ENCODE data around the gene PDE7B.
"Not testable (repeated sequence)": the region's sequence is repeated elsewhere in the genome, so short reads cannot be mapped to it uniquely, and the experiment has no call there.

Gene PDE7B

GRCh38 chr6:136108361-136108945 lies 257.0 kb downstream of the PDE7B start:
- DNase-seq (ENCODE audit: low spot score), result no peak

GRCh38 chr6:136111831-136112230 lies 260.3 kb downstream of the PDE7B start:
- no peak for DNase-seq (ENCODE audit: low spot score)

GRCh38 chr6:136112262-136112661 lies 260.8 kb downstream of the PDE7B start:
- DNase-seq (ENCODE audit: low spot score), result no peak

GRCh38 chr6:136113736-136114173 lies 262.3 kb downstream of the PDE7B start:
- DNase-seq (ENCODE audit: low spot score), result no peak

GRCh38 chr6:136114661-136115060 lies 263.2 kb downstream of the PDE7B start:
- DNase-seq (ENCODE audit: low spot score), result no peak

- no peak for DNase-seq (ENCODE audit: low spot score)
Measured at GRCh38 chr6:136115941-136116340, 264.4 kb downstream of the PDE7B start.

GRCh38 chr6:136117081-136117480 lies 265.6 kb downstream of the PDE7B start:
- no peak for DNase-seq (ENCODE audit: low spot score)

GRCh38 chr6:136118787-136119186 lies 267.3 kb downstream of the PDE7B start:
- no peak for DNase-seq (ENCODE audit: low spot score)

- DNase-seq (ENCODE audit: low spot score), result no peak
Measured at GRCh38 chr6:136123468-136123867, 272.0 kb downstream of the PDE7B start.

- DNase-seq (ENCODE audit: low spot score), result no peak
Measured at GRCh38 chr6:136125585-136125984, 274.1 kb downstream of the PDE7B start.

- no peak for DNase-seq (ENCODE audit: low spot score)
Measured at GRCh38 chr6:136127873-136128272, 276.4 kb downstream of the PDE7B start.

GRCh38 chr6:136129365-136129764 lies 277.9 kb downstream of the PDE7B start:
- DNase-seq (ENCODE audit: low spot score), result no peak

- DNase-seq (ENCODE audit: low spot score), result no peak
Measured at GRCh38 chr6:136134268-136134667, 282.8 kb downstream of the PDE7B start.

- no peak for DNase-seq (ENCODE audit: low spot score)
Measured at GRCh38 chr6:136134751-136135150, 283.2 kb downstream of the PDE7B start.

GRCh38 chr6:136136274-136136673 lies 284.8 kb downstream of the PDE7B start:
- no peak for DNase-seq (ENCODE audit: low spot score)

GRCh38 chr6:136137008-136137692 lies 285.6 kb downstream of the PDE7B start:
- no peak for DNase-seq (ENCODE audit: low spot score)

- no peak for DNase-seq (ENCODE audit: low spot score)
Measured at GRCh38 chr6:136137739-136138402, 286.4 kb downstream of the PDE7B start.

GRCh38 chr6:136139111-136139510 lies 287.6 kb downstream of the PDE7B start:
- DNase-seq (ENCODE audit: low spot score), result not testable (repeated sequence)

GRCh38 chr6:136144251-136145023 lies 292.9 kb downstream of the PDE7B start:
- no peak for DNase-seq (ENCODE audit: low spot score)

- no peak for DNase-seq (ENCODE audit: low spot score)
Measured at GRCh38 chr6:136146130-136146529, 294.6 kb downstream of the PDE7B start.

- DNase-seq (ENCODE audit: low spot score), result no peak
Measured at GRCh38 chr6:136147342-136147741, 295.8 kb downstream of the PDE7B start.

GRCh38 chr6:136148051-136148450 lies 296.6 kb downstream of the PDE7B start:
- no peak for DNase-seq (ENCODE audit: low spot score)

GRCh38 chr6:136148523-136148922 lies 297.0 kb downstream of the PDE7B start:
- no peak for DNase-seq (ENCODE audit: low spot score)

All from germinal center (tissue), 1 donor.